Heart left ventricle (tissue), 16 donors: ENCODE data around the gene C6orf118. TPM values are rescaled to one million over a fixed set of nuclear protein-coding genes. Genes with fewer than 3 reads are reported as not detected.
A peak's percentile ranks its signal among the peaks of the same experiment; 100 is the strongest.

Experiments used
- ATAC-seq, 4 donors: fragments of 200-7000 bp; cut with Tn5 transposase; one replicate each; pipeline ENCODE4 v1.9.1; 2020 to 2022; ENCODE audit warnings: moderate library complexity in 4 of 4, mild to moderate bottlenecking in 3 of 4, moderate number of reproducible peaks in 1 of 4
- DNase-seq, 5 donors: peaks; one replicate each; pipeline ENCODE4 v3.0.0-alpha.2; 2020
- H3K27ac ChIP-seq, 12 donors: fragments of 200-600 bp; sonication (generic) in 4 of 12; one replicate each; pipeline versions ENCODE4 v1.5.0 to v1.8.0; 2016 to 2022; ENCODE audit warnings: mild to moderate bottlenecking in 2 of 12
- H3K27me3 ChIP-seq, 9 donors: fragments of 200-600 bp; sonication (generic) in 2 of 9; one replicate each; pipeline versions ENCODE4 v1.5.1 to v1.8.0; 2016 to 2022; ENCODE audit warnings: mild to moderate bottlenecking in 3 of 9
- H3K36me3 ChIP-seq, 9 donors: fragments of 200-600 bp; sonication (generic) in 2 of 9; one replicate each; pipeline versions ENCODE4 v1.5.0 to v1.8.0; 2018 to 2022; ENCODE audit warnings: mild to moderate bottlenecking in 2 of 9
- H3K4me1 ChIP-seq, 12 donors: fragments of 200-600 bp; sonication (generic) in 4 of 12; one replicate each; pipeline versions ENCODE4 v1.5.0 to v1.8.0; 2016 to 2022; ENCODE audit warnings: mild to moderate bottlenecking in 3 of 12
- H3K4me3 ChIP-seq, 12 donors: fragments of 200-600 bp; sonication (generic) in 4 of 12; one replicate each; pipeline versions ENCODE4 v1.5.0 to v1.8.0; 2017 to 2022; ENCODE audit warnings: mild to moderate bottlenecking in 9 of 12, moderate library complexity in 4 of 12
- H3K9me3 ChIP-seq, 12 donors: fragments of 200-600 bp; sonication (generic) in 4 of 12; one replicate each; pipeline versions ENCODE4 v1.5.0 to v1.8.0; 2016 to 2022; ENCODE audit warnings: mild to moderate bottlenecking in 1 of 12
- POLR2A ChIP-seq, 2 donors: fragments of 450-650 bp; IDR thresholded peaks; one replicate each; pipeline ENCODE4 v1.6.1; 2017; ENCODE audit warnings: antibody characterized with exemption in 2 of 2, mild to moderate bottlenecking in 2 of 2, moderate library complexity in 2 of 2
- WGBS, 4 donors: extraction: QIAGEN DNeasy Blood & Tissue Kit in 2 of 4; methylation state at CpG; one replicate each; pipeline versions ENCODE4 v1.1.5 to v1.1.7; 2013 to 2018; 5-methylcytosine and 5-hydroxymethylcytosine counted together
- intact Hi-C, 10 donors: fragments of 100-400 bp; cut with DNase I; formaldehyde crosslinking; loops; one replicate each; pipeline versions ENCODE4 v1.11.1 to v1.14.2; 2022
- polyA plus RNA-seq, 2 donors: library from polyadenylated mRNA; stranded (reverse); fragments of 200-250 nt; gene quantifications; one replicate each; pipeline ENCODE4 v1.2.3, GENCODE V29; 2013
- total RNA-seq, 9 donors: library from RNA; depleted of rRNA in 2 of 9; stranded (reverse); fragments of >200 nt in 2 of 9; fragmentation: NEBNext Ultra II Directional in 3 of 9; extraction: Animal tissue kit (Norgen Biotek cat#: 25700) in 3 of 9; gene quantifications; one replicate each; pipeline versions ENCODE4 v1.1.0 to v1.2.4, GENCODE V29; 2016 to 2023
- TF ChIP-seq, protein P1 (sequence below), 12 donors: fragments of 200-600 bp; sonication (generic) in 4 of 12; IDR thresholded peaks; one replicate each; pipeline versions ENCODE4 v1.5.0 to v1.8.0; 2018 to 2022; ENCODE audit warnings: antibody characterized with exemption in 12 of 12, mild to moderate bottlenecking in 5 of 12
- donor health status: ischemic (EF 13 %, LVEDD 7.1; RV severe dilation, severe dysfunction).
- donor health status: healthy with polysubstance abuse.
- donor health status: DM: no; HTN: yes; CAD: no.
- donor health status: DM: no; HTN: no; CAD: no.
- donor health status: ischemic (EF 25% LVEDD 6.9; RV normal size, moderate dysfunction).
- donor health status: ischemic (EF 25% LVEDD 5.7; RV mildly dilated, moderate dysfunction).
- donor health status: healthy.
- donor health status: DM: yes; HTN: yes; CAD: no.
- donor health status: ischemic (EF 35%, LVEDD 5.7; RV mildly dilated, moderate dysfunction).
- donor health status: nonischemic (EF 11% LVEDD 7.7; RV severe dilation, severe dysfunction).
- donor health status: DM: yes; HTN: yes; CAD: no.
- donor health status: PGD.
- donor health status: ischemic (EF 29% LVEDD 5.4; RV normal size, mild dysfunction).
- donor health status: nonischemic (EF 23%, LVEDD 6.1; RV moderate dilation, normal function).

The C6orf118 gene
- total and polyA plus RNA-seq, 11 donors = not detected

- Histone ChIP-seq H3K27ac (no peak overlapping the region), H3K27me3 (peaks cover 0 to 5% (median 0%) of the 10 kb centered on the region in 9 donors), H3K4me1 (peaks cover 0 to 5% (median 0%) of the 10 kb centered on the region in 12 donors), H3K36me3 (no peaks in the 10 kb centered on the region), H3K4me3 (no peak overlapping the region), H3K9me3 (no peaks in the 10 kb centered on the region)
- TF ChIP-seq POLR2A (IDR thresholded peaks at IDR 0.05) = no peak
- TF ChIP-seq, protein P1, sequence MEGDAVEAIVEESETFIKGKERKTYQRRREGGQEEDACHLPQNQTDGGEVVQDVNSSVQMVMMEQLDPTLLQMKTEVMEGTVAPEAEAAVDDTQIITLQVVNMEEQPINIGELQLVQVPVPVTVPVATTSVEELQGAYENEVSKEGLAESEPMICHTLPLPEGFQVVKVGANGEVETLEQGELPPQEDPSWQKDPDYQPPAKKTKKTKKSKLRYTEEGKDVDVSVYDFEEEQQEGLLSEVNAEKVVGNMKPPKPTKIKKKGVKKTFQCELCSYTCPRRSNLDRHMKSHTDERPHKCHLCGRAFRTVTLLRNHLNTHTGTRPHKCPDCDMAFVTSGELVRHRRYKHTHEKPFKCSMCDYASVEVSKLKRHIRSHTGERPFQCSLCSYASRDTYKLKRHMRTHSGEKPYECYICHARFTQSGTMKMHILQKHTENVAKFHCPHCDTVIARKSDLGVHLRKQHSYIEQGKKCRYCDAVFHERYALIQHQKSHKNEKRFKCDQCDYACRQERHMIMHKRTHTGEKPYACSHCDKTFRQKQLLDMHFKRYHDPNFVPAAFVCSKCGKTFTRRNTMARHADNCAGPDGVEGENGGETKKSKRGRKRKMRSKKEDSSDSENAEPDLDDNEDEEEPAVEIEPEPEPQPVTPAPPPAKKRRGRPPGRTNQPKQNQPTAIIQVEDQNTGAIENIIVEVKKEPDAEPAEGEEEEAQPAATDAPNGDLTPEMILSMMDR (IDR thresholded peaks at IDR 0.05) = no peak
- WGBS, 4 donors = 49 to 64% (median 51%) methylated on average over 2 of the region's 2 CpGs
- DNase-seq (no peak), ATAC-seq (no peak)
- intact Hi-C loops = no loop called here
These were observed 63.7 kb downstream of the C6orf118 start for GRCh38 chr6:165245701-165246100.

GRCh38 chr6:165245287-165245686 lies 64.1 kb downstream of the C6orf118 start:
- peaks cover 0 to 5% (median 0%) of the 10 kb centered on the region in 12 donors for H3K4me1 ChIP-seq
- ATAC-seq = peak in 2 of 4 donors; percentile 32 to 51
- H3K4me3 ChIP-seq = no peak overlapping the region
- intact Hi-C loops = no loop called here
- H3K27me3 ChIP-seq = peaks cover 0 to 3% (median 0%) of the 10 kb centered on the region in 9 donors
- no peaks in the 10 kb centered on the region for H3K36me3 ChIP-seq
- no peak overlapping the region for H3K27ac ChIP-seq
- no peaks in the 10 kb centered on the region for H3K9me3 ChIP-seq
- TF ChIP-seq, protein P1 (IDR thresholded peaks at IDR 0.05) = peak in 10 of 12 donors; percentile 11 to 58 (median 44)
- no peak for TF ChIP-seq POLR2A (IDR thresholded peaks at IDR 0.05)
- no peak for DNase-seq
- 37 to 55% (median 47%) methylated on average over 4 of the region's 4 CpGs for WGBS, 4 donors

GRCh38 chr6:165244524-165245247 lies 64.7 kb downstream of the C6orf118 start:
- TF ChIP-seq, protein P1 (IDR thresholded peaks at IDR 0.05) = no peak
- TF ChIP-seq POLR2A (IDR thresholded peaks at IDR 0.05) = no peak
- DNase-seq = no peak
- H3K4me1 ChIP-seq = peaks cover 0 to 5% (median 0%) of the 10 kb centered on the region in 12 donors
- no peaks in the 10 kb centered on the region for H3K36me3 ChIP-seq
- H3K27me3 ChIP-seq = no peaks in the 10 kb centered on the region
- no peak for ATAC-seq
- H3K4me3 ChIP-seq = no peak overlapping the region
- H3K27ac ChIP-seq = no peak overlapping the region
- no peaks in the 10 kb centered on the region for H3K9me3 ChIP-seq
- intact Hi-C loops = no loop called here
- 69 to 73% (median 71%) methylated on average over 12 of the region's 12 CpGs for WGBS, 4 donors

DNA sequence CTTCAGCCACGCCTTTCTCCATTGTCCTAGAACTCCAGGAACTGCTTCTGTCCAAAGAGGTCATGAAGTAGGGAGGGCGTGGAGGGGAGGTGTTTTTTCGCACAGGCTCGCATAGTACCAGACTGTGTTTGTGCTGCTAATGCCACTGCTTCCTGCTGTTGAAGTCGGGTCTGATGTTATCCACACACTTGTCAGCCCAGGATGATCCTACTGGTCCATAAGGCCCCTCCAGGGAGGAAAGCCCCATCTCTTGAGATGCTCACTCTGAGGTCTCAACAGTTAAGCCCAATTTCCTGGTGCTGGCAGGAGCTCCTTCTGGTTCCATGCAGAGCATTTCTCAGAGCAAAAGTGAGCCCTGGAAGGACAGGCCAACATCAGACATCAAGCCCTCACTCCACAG lies 65.6 kb downstream of the C6orf118 start:
- intact Hi-C loops = no loop called here
- Histone ChIP-seq H3K9me3 (no peaks in the 10 kb centered on the region), H3K4me3 (no peak overlapping the region), H3K4me1 (peaks cover 0 to 5% (median 0%) of the 10 kb centered on the region in 12 donors), H3K27ac (no peak overlapping the region), H3K27me3 (no peaks in the 10 kb centered on the region), H3K36me3 (no peaks in the 10 kb centered on the region)
- 78 to 84% (median 81%) methylated on average over 5 of the region's 5 CpGs for WGBS, 4 donors
- TF ChIP-seq, protein P1 (IDR thresholded peaks at IDR 0.05) = no peak
- TF ChIP-seq POLR2A (IDR thresholded peaks at IDR 0.05) = no peak
- no peak for DNase-seq
- no peak for ATAC-seq
